Gastroesophageal sphincter (tissue), 4 donors: ENCODE measurements around the gene ZNF74. TPM values are rescaled to one million over a fixed set of nuclear protein-coding genes. Genes with fewer than 3 reads are reported as not detected.

Experiments used
- ATAC-seq: fragments of 150-250 bp; one replicate; pipeline ENCODE4 v1.9.1; 2016; ENCODE audit warnings: mild to moderate bottlenecking, moderate library complexity
- H3K27ac ChIP-seq, 4 donors: fragments of 200-600 bp; sonication (generic) in 3 of 4; 1 replicate in 3 of 4; 2 replicates in 1 of 4; pipeline ENCODE4 v1.5.1; 2016 to 2019
- H3K27me3 ChIP-seq: fragments of 200-600 bp; sonication (generic); one replicate; pipeline ENCODE4 v1.5.1; 2019
- H3K36me3 ChIP-seq, 2 donors: fragments of 200-600 bp; sonication (generic); one replicate each; pipeline ENCODE4 v1.5.1; 2019; ENCODE audit warnings: control low read depth in 1 of 2
- H3K4me1 ChIP-seq, 3 donors: fragments of 200-600 bp; sonication (generic); 1 replicate in 2 of 3; 2 replicates in 1 of 3; pipeline ENCODE4 v1.5.1; 2016 to 2019; ENCODE audit warnings: control low read depth in 2 of 3
- H3K4me3 ChIP-seq, 2 donors: fragments of 200-600 bp; sonication (generic); one replicate each; pipeline ENCODE4 v1.5.1; 2019; ENCODE audit warnings: mild to moderate bottlenecking in 1 of 2, moderate library complexity in 1 of 2
- H3K9me3 ChIP-seq, 3 donors: fragments of 200-600 bp; sonication (generic); one replicate each; pipeline ENCODE4 v1.5.1; 2017 to 2019; ENCODE audit warnings: control low read depth in 2 of 3
- EP300 ChIP-seq: sonication (generic); formaldehyde crosslinking; IDR thresholded peaks from one replicate; pipeline ENCODE4 v1.6.1; 2017; ENCODE audit warnings: antibody characterized with exemption, mild to moderate bottlenecking
- POLR2A ChIP-seq, 2 donors: fragments of 450-650 bp; IDR thresholded peaks; one replicate each; pipeline ENCODE4 v1.6.1; 2017; ENCODE audit warnings: antibody characterized with exemption in 2 of 2, mild to moderate bottlenecking in 2 of 2, moderate library complexity in 1 of 2
- POLR2AphosphoS5 ChIP-seq: sonication (generic); formaldehyde crosslinking; IDR thresholded peaks from one replicate; pipeline ENCODE4 v1.6.1; 2017; ENCODE audit warnings: antibody characterized with exemption
- WGBS, 2 donors: methylation state at CpG; one replicate each; pipeline ENCODE4 v1.1.5; 2018; ENCODE audit warnings: low coverage in 1 of 2; 5-methylcytosine and 5-hydroxymethylcytosine counted together
- total RNA-seq, 4 donors: library from RNA; depleted of rRNA; stranded (reverse); fragments of >200 nt; gene quantifications; one replicate each; pipeline ENCODE4 v1.1.0, GENCODE V29; 2016
- TF ChIP-seq, protein P1 (sequence below), 4 experiments: fragments of 200-600 bp in 2 of 4; fragments of 450-650 bp in 2 of 4; sonication (generic) in 1 of 4; IDR thresholded peaks; one replicate each; pipeline ENCODE4 v1.5.1; 2017 to 2019; ENCODE audit warnings: antibody characterized with exemption in 4 of 4, mild to moderate bottlenecking in 2 of 4, moderate library complexity in 2 of 4

The ZNF74 gene
- total RNA-seq, 4 donors from 2014 or later = 8.6 to 19.9 (median 11.1) TPM

DNA sequence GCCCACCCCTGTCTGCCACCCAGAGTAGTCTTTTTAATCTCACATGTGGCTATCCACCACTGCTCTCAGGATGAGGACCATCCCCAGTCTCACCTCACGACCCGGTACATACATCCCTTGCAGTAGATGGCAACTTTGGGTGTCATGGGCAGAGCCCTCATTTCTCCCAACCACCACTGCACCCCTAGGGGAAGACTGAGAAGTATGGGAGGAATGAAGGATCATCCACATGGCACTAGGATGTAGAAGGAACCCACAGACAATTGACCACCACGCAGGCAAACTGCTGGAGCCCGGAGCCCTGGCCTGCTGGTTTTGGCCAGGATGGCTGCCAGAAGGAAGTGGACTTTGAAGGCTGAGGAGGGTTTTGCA, 45.6 kb downstream of the ZNF74 start:
- Histone ChIP-seq H3K4me3 (no peak overlapping the region), H3K9me3 (no peaks in the 10 kb centered on the region), H3K27me3 (peaks cover 12% of the 10 kb centered on the region), H3K4me1 (peaks cover 0 to 67% (median 15%) of the 10 kb centered on the region in 3 donors), H3K36me3 (peaks cover 0 to 31% of the 10 kb centered on the region in 2 donors), H3K27ac (peak overlapping the region in 2 of 4 donors; percentile 84 to 85)
- TF ChIP-seq, protein P1, sequence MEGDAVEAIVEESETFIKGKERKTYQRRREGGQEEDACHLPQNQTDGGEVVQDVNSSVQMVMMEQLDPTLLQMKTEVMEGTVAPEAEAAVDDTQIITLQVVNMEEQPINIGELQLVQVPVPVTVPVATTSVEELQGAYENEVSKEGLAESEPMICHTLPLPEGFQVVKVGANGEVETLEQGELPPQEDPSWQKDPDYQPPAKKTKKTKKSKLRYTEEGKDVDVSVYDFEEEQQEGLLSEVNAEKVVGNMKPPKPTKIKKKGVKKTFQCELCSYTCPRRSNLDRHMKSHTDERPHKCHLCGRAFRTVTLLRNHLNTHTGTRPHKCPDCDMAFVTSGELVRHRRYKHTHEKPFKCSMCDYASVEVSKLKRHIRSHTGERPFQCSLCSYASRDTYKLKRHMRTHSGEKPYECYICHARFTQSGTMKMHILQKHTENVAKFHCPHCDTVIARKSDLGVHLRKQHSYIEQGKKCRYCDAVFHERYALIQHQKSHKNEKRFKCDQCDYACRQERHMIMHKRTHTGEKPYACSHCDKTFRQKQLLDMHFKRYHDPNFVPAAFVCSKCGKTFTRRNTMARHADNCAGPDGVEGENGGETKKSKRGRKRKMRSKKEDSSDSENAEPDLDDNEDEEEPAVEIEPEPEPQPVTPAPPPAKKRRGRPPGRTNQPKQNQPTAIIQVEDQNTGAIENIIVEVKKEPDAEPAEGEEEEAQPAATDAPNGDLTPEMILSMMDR (IDR thresholded peaks at IDR 0.05) = no peak
- no peak for TF ChIP-seq EP300
- TF ChIP-seq POLR2AphosphoS5 = no peak
- no peak for TF ChIP-seq POLR2A (IDR thresholded peaks at IDR 0.05)
- 58% methylated on average over 2 of the region's 4 CpGs; no CpG with 5 or more reads in 1 of the 2 donors for WGBS, 2 donors
- no peak for ATAC-seq

DNA sequence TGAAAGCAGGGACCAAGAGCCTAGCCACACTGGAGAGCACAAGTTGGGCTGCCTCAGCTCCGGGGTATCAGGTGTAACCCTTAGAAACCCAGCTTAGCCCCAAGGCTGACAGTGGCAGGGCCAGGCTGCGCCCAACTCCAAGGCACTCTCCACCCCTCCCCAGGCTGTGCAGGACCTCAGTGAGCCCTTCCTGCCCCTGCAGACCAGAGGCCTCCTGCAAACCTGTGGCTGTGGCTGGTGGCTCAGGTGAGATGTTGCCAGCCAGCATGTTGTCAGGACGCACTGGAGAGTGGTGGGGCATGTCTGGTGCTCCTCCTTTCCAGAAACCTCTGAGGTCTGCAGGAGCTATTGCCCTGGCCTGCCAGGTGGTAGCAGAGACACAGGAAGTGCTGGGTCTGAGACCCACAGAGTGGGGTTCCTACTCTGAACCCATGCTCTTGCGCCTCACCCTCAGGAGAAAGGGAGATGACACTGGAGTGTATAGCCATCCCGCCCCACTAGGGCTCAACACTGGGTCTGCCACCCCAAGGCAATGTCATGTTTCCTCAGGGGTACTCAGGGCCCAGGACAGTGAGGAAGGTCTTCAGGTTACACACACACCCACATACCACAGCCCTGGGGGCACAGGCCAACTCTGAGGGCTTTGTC, 46.1 kb downstream of the ZNF74 start:
- 100% methylated on average over 2 of the region's 5 CpGs; no CpG with 5 or more reads in 1 of the 2 donors for WGBS, 2 donors
- peak overlapping the region in 1 of 4 donors; percentile 85 for H3K27ac ChIP-seq
- no peaks in the 10 kb centered on the region for H3K9me3 ChIP-seq
- H3K4me3 ChIP-seq = no peak overlapping the region
- ATAC-seq = no peak
- peaks cover 12% of the 10 kb centered on the region for H3K27me3 ChIP-seq
- TF ChIP-seq, protein P1 (IDR thresholded peaks at IDR 0.05) = no peak
- TF ChIP-seq POLR2A (IDR thresholded peaks at IDR 0.05) (no peak), POLR2AphosphoS5 (no peak), EP300 (no peak)
- H3K4me1 ChIP-seq = peaks cover 0 to 62% (median 15%) of the 10 kb centered on the region in 3 donors
- peaks cover 0 to 37% of the 10 kb centered on the region in 2 donors for H3K36me3 ChIP-seq

DNA sequence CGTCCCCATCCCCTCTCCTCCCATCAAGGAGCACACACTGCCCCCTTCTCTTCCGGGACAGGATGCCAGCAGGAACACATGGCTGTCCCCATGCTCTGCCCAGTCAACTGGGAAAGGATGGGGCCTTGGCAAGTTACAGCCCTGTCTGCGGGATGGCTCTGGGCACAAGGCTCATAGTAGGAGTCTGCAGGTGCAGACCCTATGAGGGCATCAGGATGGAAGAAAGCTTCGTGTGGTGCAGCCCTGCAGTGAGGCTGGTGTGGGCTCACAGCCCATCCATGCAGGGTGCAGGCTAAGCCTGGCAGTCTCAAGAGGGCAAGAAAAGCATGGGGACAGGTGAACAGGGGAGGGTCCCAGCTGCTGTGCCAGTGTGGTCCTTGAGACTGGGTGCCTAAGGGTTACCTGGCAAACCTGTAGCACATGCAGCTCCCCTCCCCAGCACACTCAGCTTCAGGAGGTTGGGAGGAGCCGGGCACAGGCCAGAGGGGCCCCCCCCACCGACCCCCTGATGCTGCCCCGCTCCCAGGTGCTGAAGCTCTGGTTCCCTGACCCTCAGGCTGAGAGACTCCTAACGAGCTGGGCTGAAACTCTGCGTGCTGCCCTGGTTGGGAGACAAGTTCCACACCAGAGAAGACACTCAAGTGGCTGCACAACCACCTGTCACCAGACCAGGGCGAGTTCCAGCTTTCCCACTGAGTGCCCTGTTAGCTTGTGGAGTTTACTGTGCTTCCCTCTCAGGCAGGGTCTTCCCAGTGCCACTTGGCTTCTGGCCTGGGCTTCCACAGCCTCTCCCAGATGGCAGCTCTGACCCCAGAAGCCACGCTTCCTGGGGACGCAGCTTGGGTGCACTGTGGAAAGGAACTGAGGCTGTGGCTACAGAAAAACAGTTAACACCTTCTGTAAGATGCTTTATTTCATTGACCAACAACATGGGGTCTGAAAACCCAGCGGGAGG, 47.0 kb downstream of the ZNF74 start:
- no peak for TF ChIP-seq POLR2AphosphoS5
- peak overlapping the region in 2 of 4 donors; percentile 30 to 41 for H3K27ac ChIP-seq
- H3K36me3 ChIP-seq = peaks cover 0 to 45% of the 10 kb centered on the region in 2 donors
- peaks cover 6% of the 10 kb centered on the region for H3K27me3 ChIP-seq
- H3K4me1 ChIP-seq = peaks cover 0 to 53% (median 10%) of the 10 kb centered on the region in 3 donors
- WGBS, 2 donors = 61 to 83% methylated on average over 3 of the region's 13 CpGs
- H3K9me3 ChIP-seq = no peaks in the 10 kb centered on the region
- ATAC-seq = no peak
- H3K4me3 ChIP-seq = no peak overlapping the region

DNA sequence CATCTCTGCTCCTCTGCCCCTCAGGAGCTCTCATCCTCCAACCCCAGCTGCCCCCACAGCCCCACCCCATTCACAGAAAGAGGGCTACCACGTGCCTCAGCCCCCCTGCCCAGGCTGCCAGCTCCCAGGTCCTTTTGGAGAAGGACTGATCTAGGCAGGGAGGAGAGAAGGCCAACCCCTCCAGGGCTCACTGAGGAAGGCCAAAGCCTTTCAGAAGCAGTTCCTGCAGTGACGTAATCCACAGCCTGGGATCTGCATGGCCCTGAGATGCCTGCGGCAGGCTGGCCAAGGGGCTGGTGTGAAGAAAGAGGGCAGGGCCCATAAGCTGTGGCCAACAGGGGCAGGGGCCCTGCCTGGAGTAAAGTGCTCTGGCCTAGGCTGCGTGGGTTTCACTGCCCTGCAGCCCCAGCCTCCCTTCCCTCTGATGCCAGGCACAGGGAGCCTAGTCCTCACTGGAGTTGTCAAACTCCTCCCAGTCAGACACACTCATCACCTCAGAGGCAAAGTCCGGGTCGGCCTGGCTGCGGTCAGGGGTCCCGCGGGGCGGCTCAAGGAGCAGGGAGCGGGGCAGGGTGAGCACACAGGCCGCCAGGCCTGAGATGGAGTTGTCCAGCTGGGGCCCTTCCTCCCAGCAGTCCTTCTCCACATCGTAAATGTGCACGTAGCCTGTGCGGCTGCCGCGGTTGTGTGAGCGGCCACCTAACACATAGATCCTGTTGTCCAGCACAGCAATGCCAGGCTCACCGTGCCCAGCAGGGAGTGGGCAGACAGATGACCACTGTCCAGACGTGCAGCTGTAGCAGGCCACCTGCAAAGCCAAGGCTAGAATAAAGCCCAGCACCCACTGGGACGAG, 47.9 kb downstream of the ZNF74 start:
- TF ChIP-seq POLR2AphosphoS5 = no peak
- no peak for TF ChIP-seq POLR2A (IDR thresholded peaks at IDR 0.05)
- no peak for TF ChIP-seq EP300
- TF ChIP-seq, protein P1 (IDR thresholded peaks at IDR 0.05) = no peak
- no peak for ATAC-seq
- H3K4me3 ChIP-seq = no peak overlapping the region
- H3K4me1 ChIP-seq = peaks cover 0 to 44% (median 7%) of the 10 kb centered on the region in 3 donors
- WGBS, 2 donors = 61% methylated on average over 5 of the region's 21 CpGs; no CpG with 5 or more reads in 1 of the 2 donors
- peaks cover 0 to 55% of the 10 kb centered on the region in 2 donors for H3K36me3 ChIP-seq
- H3K9me3 ChIP-seq = no peaks in the 10 kb centered on the region
- peak overlapping the region in 2 of 4 donors; percentile 30 to 41 for H3K27ac ChIP-seq
- H3K27me3 ChIP-seq = no peaks in the 10 kb centered on the region
